ENCODE data around the gene TMEM92.

The TMEM92 gene

GRCh38 chr17:50329716-50330115, 55.5 kb downstream of the TMEM92 start:
- no peak for DNase-seq

- DNase-seq, result no peak
Observed at GRCh38 chr17:50330151-50330775, 56.0 kb downstream of the TMEM92 start.
